Right kidney (tissue), 1 donor: ENCODE data around the gene CAPN11.

Source experiments
- DNase-seq: peaks from one replicate; pipeline ENCODE4 v3.0.0-alpha.2; 2016

The CAPN11 gene

GRCh38 chr6:44216677-44217331 is 58.2 kb downstream of the CAPN11 start, which contains the start of gene MYMX:
TSS of gene MYMX (plus strand) at chr6:44216926. CDS start at chr6:44217472, 546 bp downstream.
- DNase-seq: no peak

GRCh38 chr6:44217332-44218143 is 58.9 kb downstream of the CAPN11 start:
- DNase-seq: no peak

GRCh38 chr6:44219053-44219814 is 60.6 kb downstream of the CAPN11 start:
- peak; percentile 91 for DNase-seq

- DNase-seq: no peak
These were observed 61.5 kb downstream of the CAPN11 start for GRCh38 chr6:44219815-44220784.

- DNase-seq: no peak
These were observed 62.3 kb downstream of the CAPN11 start for GRCh38 chr6:44220913-44221290.

GRCh38 chr6:44221291-44221960 is 62.8 kb downstream of the CAPN11 start:
- peak; percentile 58 for DNase-seq

GRCh38 chr6:44221961-44222335 is 63.3 kb downstream of the CAPN11 start:
- no peak for DNase-seq

GRCh38 chr6:44222486-44223318 is 64.1 kb downstream of the CAPN11 start:
- peak; percentile 62 for DNase-seq

GRCh38 chr6:44223319-44224028 is 64.9 kb downstream of the CAPN11 start, which contains the start of gene SLC29A1:
TSS of gene SLC29A1 (plus strand) at chr6:44223595. CDS start at chr6:44227314, 3,719 bp downstream.
- DNase-seq: peak; percentile 63

GRCh38 chr6:44224029-44224964 is 65.7 kb downstream of the CAPN11 start:
- no peak for DNase-seq

- no peak for DNase-seq
These were observed 66.3 kb downstream of the CAPN11 start for GRCh38 chr6:44224965-44225305.

GRCh38 chr6:44225579-44226325 is 67.1 kb downstream of the CAPN11 start:
- no peak for DNase-seq

- peak; percentile 44 for DNase-seq
These were observed 67.9 kb downstream of the CAPN11 start for GRCh38 chr6:44226368-44227147.

- no peak for DNase-seq
These were observed 68.7 kb downstream of the CAPN11 start for GRCh38 chr6:44227148-44227793.

- no peak for DNase-seq
These were observed 69.4 kb downstream of the CAPN11 start for GRCh38 chr6:44228031-44228430.

- DNase-seq: no peak
These were observed 69.8 kb downstream of the CAPN11 start for GRCh38 chr6:44228433-44228832.
